Endothelial cell of umbilical vein (primary cell): Measurements from ENCODE around the gene THSD7B. TPM values are rescaled to one million over a fixed set of nuclear protein-coding genes. Genes with fewer than 3 reads are reported as not detected.

ENCODE experiments used
- BruUV-seq: library from RNA; stranded (reverse); fragments of 400-500 nt; replicated peaks from 2 replicates; lab custom pipeline; 2021; lab: Mats Ljungman, UMichigan
- CTCF ChIA-PET: fragments of 300-600, 350-600 bp; sonication (Branson Sonifier 250); formaldehyde crosslinking; loops from one replicate; lab custom pipeline; 2021; ENCODE audit warnings: antibody characterized with exemption, inconsistent platforms; lab: Charles Lee
- POLR2A ChIA-PET: fragments of 300-600, 350-600 bp; sonication (Branson Sonifier 250); formaldehyde crosslinking; loops from one replicate; lab custom pipeline; 2021; ENCODE audit warnings: antibody characterized with exemption, inconsistent platforms; lab: Charles Lee
- DNase-seq: peaks from one replicate; pipeline ENCODE4 v3.0.0-alpha.2; 2011; ENCODE audit warnings: low read depth, low spot score
- FAIRE-seq: peaks from 2 replicates; lab custom pipeline; 2011; peaks lifted over from hg19 to GRCh38; lab: Jason Lieb, UNC
- H2AFZ ChIP-seq: 2 replicates; pipeline ENCODE4 v1.6.0; 2012; ENCODE audit warnings: low read depth, low read length, control low read depth, inconsistent platforms
- H3K27ac ChIP-seq: 2 replicates; pipeline ENCODE4 v1.5.1; 2011; ENCODE audit warnings: low read depth, mild to moderate bottlenecking, control low read depth, low read length, moderate library complexity; ENCODE audit not compliant: insufficient read depth
- H3K27me3 ChIP-seq, 2 experiments: 2 replicates each; pipeline versions ENCODE4 v1.6.0 to v1.6.1; 2011; ENCODE audit warnings: low read length in 2 of 2, mixed read lengths in 1 of 2; ENCODE audit not compliant: control insufficient read depth in 2 of 2, insufficient read depth in 2 of 2
- H3K36me3 ChIP-seq, 2 experiments: 2 replicates in 1 of 2; 3 replicates in 1 of 2; pipeline ENCODE4 v1.5.1; 2011; ENCODE audit warnings: low read length in 2 of 2, mild to moderate bottlenecking in 1 of 2, moderate library complexity in 1 of 2; ENCODE audit not compliant: control insufficient read depth in 2 of 2, insufficient read depth in 2 of 2; ENCODE audit errors: extremely low read depth in 1 of 2
- H3K4me1 ChIP-seq: 3 replicates; pipeline ENCODE4 v1.5.1; 2011; ENCODE audit warnings: mild to moderate bottlenecking, low read length; ENCODE audit not compliant: control insufficient read depth, insufficient read depth; ENCODE audit errors: extremely low read depth
- H3K4me2 ChIP-seq: 2 replicates; pipeline ENCODE4 v1.6.1; 2011; ENCODE audit warnings: low read length, control low read depth, mixed read lengths; ENCODE audit not compliant: insufficient read depth
- H3K4me3 ChIP-seq, 3 experiments: fragments of 200-600 bp in 1 of 3; sonication (generic), shearing (Covaris generic) in 1 of 3; replicated peaks in 1 of 3; 2 replicates each; pipeline ENCODE4 v1.5.1; 2011 to 2016; ENCODE audit warnings: control low read depth in 3 of 3, low read length in 3 of 3, mild to moderate bottlenecking in 2 of 3, inconsistent platforms in 1 of 3, low read depth in 1 of 3, moderate library complexity in 1 of 3; ENCODE audit not compliant: insufficient read depth in 1 of 3
- H3K79me2 ChIP-seq: 2 replicates; pipeline ENCODE4 v1.6.0; 2012; ENCODE audit warnings: low read length, inconsistent platforms; ENCODE audit not compliant: control insufficient read depth, insufficient read depth
- H3K9ac ChIP-seq: replicated peaks from 2 replicates; pipeline ENCODE3; 2011; ENCODE audit warnings: low read length, control low read depth; ENCODE audit not compliant: insufficient read depth; ENCODE audit errors: extremely low read depth
- H3K9me1 ChIP-seq: replicated peaks from 3 replicates; pipeline ENCODE4 v1.6.0; 2011; ENCODE audit warnings: mild to moderate bottlenecking, low read length; ENCODE audit not compliant: control insufficient read depth, insufficient read depth; ENCODE audit errors: extremely low read depth
- H3K9me3 ChIP-seq: replicated peaks from 2 replicates; pipeline ENCODE4 v1.5.1; 2012; ENCODE audit warnings: low read length, inconsistent platforms; ENCODE audit not compliant: control insufficient read depth, insufficient read depth
- H4K20me1 ChIP-seq: replicated peaks from 2 replicates; pipeline ENCODE3; 2011; ENCODE audit warnings: mild to moderate bottlenecking, low read length; ENCODE audit not compliant: control insufficient read depth, insufficient read depth; ENCODE audit errors: extremely low read depth
- CTCF ChIP-seq, 2 donors: IDR thresholded peaks; 1 replicate in 1 of 2; 2 replicates in 1 of 2; pipeline ENCODE4 v1.5.1; 2011; ENCODE audit warnings: low read length in 2 of 2, mild to moderate bottlenecking in 2 of 2, moderate library complexity in 2 of 2, control low read depth in 1 of 2, inconsistent platforms in 1 of 2, low read depth in 1 of 2; ENCODE audit not compliant: insufficient read depth in 1 of 2; ENCODE audit errors: extremely low read depth in 1 of 2
- EZH2 ChIP-seq: IDR thresholded peaks from 2 replicates; pipeline ENCODE4 v1.6.1; 2012; ENCODE audit warnings: borderline replicate concordance, low read depth, mild to moderate bottlenecking, moderate library complexity, low read length, inconsistent platforms; ENCODE audit not compliant: severe bottlenecking
- FOS ChIP-seq: IDR thresholded peaks from 2 replicates; pipeline ENCODE4 v1.6.1; 2011; ENCODE audit warnings: mild to moderate bottlenecking, low read length, moderate library complexity, borderline replicate concordance; ENCODE audit not compliant: insufficient read depth
- GATA2 ChIP-seq: IDR thresholded peaks from 2 replicates; pipeline ENCODE4 v1.7.0; 2011; ENCODE audit warnings: low read depth, mild to moderate bottlenecking, moderate library complexity, mixed read lengths, low read length; ENCODE audit not compliant: insufficient read length, insufficient read depth
- JUN ChIP-seq: IDR thresholded peaks from 2 replicates; pipeline ENCODE4 v1.6.1; 2011; ENCODE audit warnings: borderline replicate concordance, low read depth; ENCODE audit not compliant: insufficient read length, insufficient read depth
- MAX ChIP-seq: IDR thresholded peaks from 2 replicates; pipeline ENCODE4 v1.6.1; 2011; ENCODE audit not compliant: insufficient read depth, insufficient read length
- MYC ChIP-seq: IDR thresholded peaks from one replicate; pipeline ENCODE4 v1.6.1; 2011; ENCODE audit warnings: mild to moderate bottlenecking, low read depth, low read length
- POLR2A ChIP-seq: IDR thresholded peaks from 2 replicates; pipeline ENCODE4 v1.6.1; 2012; ENCODE audit warnings: low read depth, mild to moderate bottlenecking, control low read depth, low read length
- POLR2AphosphoS5 ChIP-seq: IDR thresholded peaks from 2 replicates; pipeline ENCODE4 v1.6.1; 2012; ENCODE audit warnings: low read depth, mild to moderate bottlenecking, control low read depth, low read length, moderate library complexity; ENCODE audit not compliant: insufficient read depth
- dilution Hi-C: fragments of 300-500 bp; cut with MboI; formaldehyde crosslinking; loops from one replicate; pipeline ENCODE4 v1.15.0; 2019; ENCODE audit warnings: low sequenced_read_pairs; ENCODE audit not compliant: extremely low pct_ligation_motif_present
- intact Hi-C: fragments of 100-400 bp; cut with micrococcal nuclease; formaldehyde crosslinking; loops from one replicate; pipeline ENCODE4 v1.10.0; 2022
- polyA plus RNA-seq, 4 experiments: library from polyadenylated mRNA; depleted of rRNA in 3 of 4; stranded (reverse) in 3 of 4; unstranded in 1 of 4; fragments of >200 nt; gene quantifications; 2 replicates each; pipeline versions ENCODE4 v1.2.1 to v1.2.3, GENCODE V29; 2011 to 2012; ENCODE audit warnings: missing spikeins in 1 of 4
- total RNA-seq: library from RNA; stranded (reverse); gene quantifications from 2 replicates; pipeline ENCODE4 v1.2.3, GENCODE V29; 2021

Gene THSD7B
- total and polyA plus RNA-seq, 2 donors (not counting 3 experiments of a cell fraction or from before 2014, with no cell fraction given) = 0.04 TPM; not detected in 1

GRCh38 chr2:136764452-136765255, 691 bp upstream of the THSD7B start:
- Histone ChIP-seq H3K9me3 (no peaks in the 10 kb centered on the region), H3K27me3 (peaks cover 9 to 18% of the 10 kb centered on the region in 2 experiments), H2AFZ (no peak overlapping the region), H3K4me3 (no peak overlapping the region), H3K4me1 (no peaks in the 10 kb centered on the region), H3K79me2 (no peaks in the 10 kb centered on the region), H3K9ac (no peak overlapping the region), H3K27ac (no peak overlapping the region), H4K20me1 (no peaks in the 10 kb centered on the region), H3K36me3 (no peaks in the 10 kb centered on the region), H3K9me1 (no peaks in the 10 kb centered on the region), H3K4me2 (no peak overlapping the region)
- CTCF ChIA-PET = interaction anchor here (1.1 kb wide), 1 partner anchor 17 kb away, joined by 3 read pairs; no protein-coding TSS in a partner anchor
- BruUV-seq = no TSS peak
- FAIRE-seq (no peak), DNase-seq (no peak)
- TF ChIP-seq POLR2A (no peak), POLR2AphosphoS5 (no peak)
- intact Hi-C loops = no loop called here
- POLR2A ChIA-PET = no interaction called here
- dilution Hi-C loops = no loop called here

- CTCF ChIA-PET = no interaction called here
- POLR2A ChIA-PET = no interaction called here
- no peak for FAIRE-seq
Observed at GRCh38 chr2:136766073-136766404, 694 bp downstream of the THSD7B start.

More at GRCh38 chr2:136766073-136766404, 694 bp downstream of the THSD7B start:
- TF ChIP-seq MAX (no peak), GATA2 (no peak), FOS (no peak), POLR2AphosphoS5 (no peak), EZH2 (no peak), JUN (no peak), MYC (no peak), POLR2A (no peak), CTCF (IDR thresholded peaks at IDR 0.05; ENCODE audit: extremely low read depth in 1 of 2, insufficient read depth in 1 of 2, low read depth in 1 of 2, low read length in 2 of 2) (no peak)
- no peak overlapping the region for H3K27ac ChIP-seq
- dilution Hi-C loops = no loop called here
- H3K4me1 ChIP-seq = no peaks in the 10 kb centered on the region
- H3K4me3 ChIP-seq = no peak overlapping the region
- intact Hi-C loops = no loop called here
- no peaks in the 10 kb centered on the region for H3K36me3 ChIP-seq
- H2AFZ ChIP-seq = no peak overlapping the region
- H3K27me3 ChIP-seq = peaks cover 9 to 18% of the 10 kb centered on the region in 2 experiments
- no peaks in the 10 kb centered on the region for H4K20me1 ChIP-seq
- H3K4me2 ChIP-seq = no peak overlapping the region
- H3K9me1 ChIP-seq = no peaks in the 10 kb centered on the region
- H3K9ac ChIP-seq = no peak overlapping the region
- no peaks in the 10 kb centered on the region for H3K79me2 ChIP-seq
- BruUV-seq = no TSS peak
- H3K9me3 ChIP-seq = no peaks in the 10 kb centered on the region
- no peak for DNase-seq
